Fibroblast of mammary gland (primary cell): ENCODE results near the gene ATP4B.

Experiments used
- DNase-seq: peaks from one replicate; pipeline ENCODE4 v3.0.0-alpha.2; 2010; ENCODE audit warnings: low read depth
- H3K4me3 ChIP-seq: 2 replicates; pipeline ENCODE4 v1.5.1; 2011; ENCODE audit warnings: low read depth, mild to moderate bottlenecking, low read length, moderate library complexity; ENCODE audit not compliant: control insufficient read depth
- CTCF ChIP-seq: conservative IDR thresholded peaks from 2 replicates; pipeline ENCODE4 v1.5.1; 2011; ENCODE audit warnings: low read depth, low read length, inconsistent platforms; ENCODE audit not compliant: control insufficient read depth, insufficient read depth

The ATP4B gene

DNA sequence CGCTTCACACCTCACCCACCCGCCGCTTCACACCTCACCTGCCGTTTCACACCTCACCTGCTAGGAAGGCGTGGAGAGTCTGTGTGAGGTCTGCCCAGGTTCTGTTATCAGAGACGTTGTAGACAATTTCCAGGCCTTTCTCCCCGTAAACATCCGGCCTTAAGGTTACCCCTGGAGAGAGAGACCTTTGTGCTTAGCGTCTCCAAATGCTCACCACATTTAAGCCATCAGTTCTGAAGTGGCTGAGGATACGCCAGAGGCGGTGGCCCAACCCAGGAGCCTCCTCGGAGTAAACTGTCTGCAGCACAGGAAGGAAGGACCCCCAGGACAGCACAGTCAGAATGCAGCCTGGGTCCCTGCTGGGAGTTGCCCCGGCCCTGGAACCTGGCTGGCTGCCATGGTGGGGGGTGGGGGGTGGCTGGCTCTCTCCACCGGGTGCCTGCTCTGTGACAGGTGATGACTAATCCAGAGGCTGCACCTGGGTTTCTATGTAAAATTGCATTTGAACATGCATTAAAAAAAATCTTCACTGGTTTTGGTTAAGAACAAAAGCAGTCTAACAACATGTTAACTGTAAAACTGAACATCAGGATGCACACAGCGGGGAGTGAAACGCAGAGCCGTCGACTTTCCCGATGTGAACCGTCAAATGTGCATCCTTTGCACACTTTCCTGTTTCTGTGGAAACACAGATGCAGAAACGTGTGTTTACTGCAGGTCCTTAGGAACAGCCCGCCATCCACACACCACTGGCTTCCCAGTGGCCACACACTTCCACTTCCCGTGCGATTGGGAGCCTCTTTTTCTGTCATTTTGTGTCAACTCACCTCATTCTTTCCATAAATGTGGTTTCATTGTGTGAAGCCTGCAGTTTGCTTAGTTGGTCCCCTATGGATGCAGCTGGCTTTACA lies 4.5 kb downstream of the ATP4B start:
- H3K4me3 ChIP-seq = no peak overlapping the region
- TF ChIP-seq CTCF = no peak
- DNase-seq = no peak

- no peak overlapping the region for H3K4me3 ChIP-seq
- TF ChIP-seq CTCF = no peak
- no peak for DNase-seq
Observed at GRCh38 chr13:113652404-113653263, 5.4 kb downstream of the ATP4B start.

- no peak for TF ChIP-seq CTCF
- no peak overlapping the region for H3K4me3 ChIP-seq
- no peak for DNase-seq
Observed at GRCh38 chr13:113651511-113652403, 6.2 kb downstream of the ATP4B start.

DNA sequence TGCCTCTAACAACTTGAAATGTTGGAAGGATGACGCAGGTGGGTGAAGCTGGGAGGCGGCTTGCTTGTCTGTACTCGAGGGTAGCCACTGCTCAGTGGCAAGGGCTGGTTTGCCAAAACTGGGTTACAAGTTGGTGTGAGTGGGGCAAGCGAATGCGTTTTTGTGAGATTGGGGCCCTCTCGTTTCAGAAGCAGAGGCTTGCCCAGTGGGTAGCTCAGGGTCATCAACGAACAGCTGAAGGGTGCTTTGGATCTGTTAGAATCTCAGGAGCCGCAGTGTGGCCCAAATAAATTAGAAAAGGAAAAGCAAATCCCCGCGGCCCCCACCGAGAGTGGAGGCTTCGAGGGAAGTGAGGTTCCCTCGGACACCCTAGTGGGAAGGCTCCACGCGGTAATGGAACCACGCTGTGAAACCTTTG lies 7.3 kb downstream of the ATP4B start:
- no peak for TF ChIP-seq CTCF
- no peak for DNase-seq
- no peak overlapping the region for H3K4me3 ChIP-seq

GRCh38 chr13:113650275-113650674 lies 7.7 kb downstream of the ATP4B start:
- no peak for TF ChIP-seq CTCF
- no peak overlapping the region for H3K4me3 ChIP-seq
- DNase-seq = no peak

GRCh38 chr13:113649212-113649611 lies 8.8 kb downstream of the ATP4B start:
- H3K4me3 ChIP-seq = no peak overlapping the region
- no peak for DNase-seq
- TF ChIP-seq CTCF = no peak
